Right kidney (tissue), 9 donors: ENCODE measurements around the gene CEP83.
"Not testable (repeated sequence)": the region's sequence is repeated elsewhere in the genome, so short reads cannot be mapped to it uniquely, and the experiment has no call there.

Source experiments
- DNase-seq: peaks from one replicate; pipeline ENCODE4 v3.0.0-alpha.2; 2016
- long read RNA-seq, 8 donors: transcript quantifications; one replicate each; lab custom pipeline, GENCODE V29; 2026

CEP83 gene, protein sequence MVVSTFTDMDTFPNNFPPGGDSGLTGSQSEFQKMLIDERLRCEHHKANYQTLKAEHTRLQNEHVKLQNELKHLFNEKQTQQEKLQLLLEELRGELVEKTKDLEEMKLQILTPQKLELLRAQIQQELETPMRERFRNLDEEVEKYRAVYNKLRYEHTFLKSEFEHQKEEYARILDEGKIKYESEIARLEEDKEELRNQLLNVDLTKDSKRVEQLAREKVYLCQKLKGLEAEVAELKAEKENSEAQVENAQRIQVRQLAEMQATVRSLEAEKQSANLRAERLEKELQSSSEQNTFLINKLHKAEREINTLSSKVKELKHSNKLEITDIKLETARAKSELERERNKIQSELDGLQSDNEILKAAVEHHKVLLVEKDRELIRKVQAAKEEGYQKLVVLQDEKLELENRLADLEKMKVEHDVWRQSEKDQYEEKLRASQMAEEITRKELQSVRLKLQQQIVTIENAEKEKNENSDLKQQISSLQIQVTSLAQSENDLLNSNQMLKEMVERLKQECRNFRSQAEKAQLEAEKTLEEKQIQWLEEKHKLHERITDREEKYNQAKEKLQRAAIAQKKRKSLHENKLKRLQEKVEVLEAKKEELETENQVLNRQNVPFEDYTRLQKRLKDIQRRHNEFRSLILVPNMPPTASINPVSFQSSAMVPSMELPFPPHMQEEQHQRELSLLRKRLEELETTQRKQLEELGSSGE
- long read RNA-seq, donor 1, result 0 reads
- long read RNA-seq, donor 2, result 0 reads
- long read RNA-seq, donor 3, result 0 reads
- long read RNA-seq, donor 4, partial matches to known transcripts, result 0 of 1 reads
- long read RNA-seq, donor 4, other reads (novel, unspliced or antisense), result 0 of 1 reads
- long read RNA-seq, donor 5, result 0 reads
- long read RNA-seq, donor 6, partial matches to known transcripts, result 0 of 1 reads
- long read RNA-seq, donor 6, other reads (novel, unspliced or antisense), result 0 of 1 reads
- long read RNA-seq, donor 7, result 0 reads
- long read RNA-seq, donor 8, partial matches to known transcripts, result 0 of 1 reads
- long read RNA-seq, donor 8, other reads (novel, unspliced or antisense), result 0 of 1 reads

DNA sequence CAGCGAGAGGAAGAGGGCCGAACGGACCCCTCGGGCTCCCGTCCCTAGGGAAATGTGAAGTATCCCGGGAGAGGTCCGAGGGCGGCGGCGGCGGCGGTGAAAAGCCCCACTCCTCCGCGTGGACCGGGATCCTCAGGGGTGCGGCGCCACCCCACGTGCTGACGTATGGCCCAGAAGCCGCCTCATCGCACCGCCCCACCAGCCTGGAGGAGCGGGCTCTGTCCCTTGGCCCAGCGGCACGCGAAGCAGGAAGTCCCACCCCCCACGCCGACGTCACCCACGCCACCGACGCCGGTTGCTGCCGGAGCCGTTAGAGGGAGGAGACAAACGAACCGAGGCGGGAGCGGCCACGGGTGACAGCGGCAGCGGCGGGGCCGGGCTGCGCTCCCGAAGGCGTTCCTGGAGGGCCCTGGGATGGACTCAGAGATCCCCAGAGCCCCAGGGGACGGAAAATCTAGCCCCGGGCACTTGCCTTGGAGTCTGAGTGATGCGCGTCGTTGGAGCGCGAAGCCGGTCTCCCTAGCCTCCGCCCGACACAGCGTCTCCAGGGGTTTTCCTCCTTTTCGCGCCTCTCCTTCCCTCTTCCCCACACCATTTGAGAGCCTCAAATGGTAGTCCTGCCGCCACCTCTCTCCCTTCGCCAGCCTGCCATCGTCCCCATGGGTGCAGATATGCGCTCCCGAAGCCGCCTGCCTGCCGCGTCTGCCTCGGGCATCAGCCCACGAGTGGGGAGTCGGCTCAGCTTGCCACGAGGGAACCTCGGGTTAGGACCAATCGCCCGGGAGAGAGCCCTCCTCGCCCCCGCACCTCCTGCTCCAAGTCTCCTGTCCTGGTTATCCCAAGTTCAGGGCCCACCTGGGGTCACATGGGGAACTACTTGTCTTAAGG, at the start of gene CEP83:
TSS of gene CEP83 (minus strand) at position 140 of the 888 bp plus-strand sequence. CDS start 47,377 bp downstream, outside the sequence.
- DNase-seq, result peak; percentile 98

DNA sequence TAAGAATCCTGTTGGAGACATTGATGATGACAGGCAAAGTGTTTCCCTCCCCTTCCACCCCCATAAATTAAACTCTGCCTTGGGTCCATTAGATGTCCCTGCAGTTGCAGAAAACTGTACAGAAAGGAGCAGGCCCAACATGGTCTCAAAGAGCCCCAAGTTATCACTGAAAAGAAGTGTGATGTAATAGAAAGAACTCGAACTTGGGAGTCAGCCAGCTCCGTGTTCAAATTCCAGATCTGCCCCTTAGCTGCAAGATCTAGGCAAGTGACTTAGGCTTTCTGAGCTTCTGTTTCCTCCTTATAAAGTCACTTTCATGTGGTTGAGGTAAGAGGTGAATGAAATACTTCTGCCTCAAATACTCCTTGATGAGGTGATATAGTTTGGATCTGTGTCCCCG, 49.6 kb upstream of the CEP83 start:
- no peak for DNase-seq

- DNase-seq, result no peak
Observed at GRCh38 chr12:94507455-94507854, 47.8 kb upstream of the CEP83 start.

DNA sequence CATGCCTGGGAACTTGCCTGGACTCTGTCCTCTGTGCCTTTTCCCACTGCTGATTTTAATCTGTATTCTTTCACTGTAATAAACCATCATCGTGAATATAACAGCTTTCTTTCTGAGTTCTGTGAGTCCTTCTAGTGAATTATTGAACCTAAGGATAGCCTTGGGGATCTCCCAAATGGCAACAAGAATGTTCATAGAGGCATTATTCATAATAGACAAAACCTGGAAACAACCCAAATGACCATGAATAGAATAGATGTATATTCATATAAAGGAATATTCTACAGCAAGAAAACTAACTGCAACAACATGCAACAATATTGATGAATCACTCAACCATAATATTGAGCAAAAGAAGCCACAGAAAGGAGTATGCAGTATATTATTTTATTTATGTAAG, 44.7 kb upstream of the CEP83 start:
- no peak for DNase-seq

- DNase-seq, result no peak
Observed at GRCh38 chr12:94503619-94504018, 44.0 kb upstream of the CEP83 start.

DNA sequence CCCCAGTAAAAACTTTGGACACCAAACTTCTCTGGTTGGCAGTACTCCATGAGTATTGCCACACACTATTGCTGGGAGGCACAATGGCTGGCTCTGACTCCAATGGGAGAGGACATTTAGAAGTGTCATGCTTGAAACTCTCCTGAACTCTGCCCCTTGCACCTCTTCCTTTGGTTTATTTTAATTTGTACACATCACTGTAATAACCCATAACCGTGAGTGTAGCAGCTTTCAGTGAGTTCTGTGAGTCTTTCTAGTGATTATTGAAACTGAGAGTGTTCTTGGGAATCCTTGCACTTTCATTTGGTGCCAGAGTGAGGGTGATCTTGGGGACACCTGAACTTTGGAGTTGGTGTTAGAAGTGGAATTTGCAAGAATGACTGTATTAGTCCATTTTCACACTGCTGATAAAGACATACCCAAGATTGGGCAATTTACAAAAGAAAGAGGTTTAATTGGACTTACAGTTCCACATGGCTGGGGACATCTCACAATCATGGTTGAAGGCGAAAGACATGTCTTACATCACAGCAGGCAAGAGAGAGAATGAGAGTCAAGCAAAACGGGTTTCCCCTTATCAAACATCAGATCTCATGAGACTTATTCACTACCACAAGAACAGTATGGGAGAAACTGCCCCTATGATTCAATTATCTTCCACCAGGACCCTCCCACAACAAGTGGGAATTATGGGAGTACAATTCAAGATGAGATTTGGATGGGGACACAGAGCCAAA, 41.3 kb upstream of the CEP83 start:
- DNase-seq, result no peak

DNA sequence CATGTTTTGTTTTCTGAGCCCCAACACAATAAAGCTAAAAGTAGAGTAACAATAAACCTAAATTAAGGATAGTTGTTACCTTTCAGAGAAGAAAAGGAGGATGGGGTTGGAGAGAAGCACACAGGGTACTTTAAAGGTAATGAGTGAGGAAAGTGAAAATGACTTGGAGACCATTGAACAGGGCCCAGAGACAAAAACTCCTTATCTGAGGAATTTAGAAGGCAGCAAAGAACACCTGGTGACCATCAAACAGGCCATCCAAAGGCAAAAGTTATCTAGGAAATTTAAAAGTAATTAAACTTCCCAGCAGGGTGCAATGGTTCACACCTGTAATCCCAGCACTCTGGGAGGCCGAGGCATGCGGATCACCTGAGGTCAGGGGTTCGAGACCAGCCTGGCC, 39.0 kb upstream of the CEP83 start:
- DNase-seq, result no peak

GRCh38 chr12:94498073-94498472, 38.4 kb upstream of the CEP83 start:
- DNase-seq, result no peak

DNA sequence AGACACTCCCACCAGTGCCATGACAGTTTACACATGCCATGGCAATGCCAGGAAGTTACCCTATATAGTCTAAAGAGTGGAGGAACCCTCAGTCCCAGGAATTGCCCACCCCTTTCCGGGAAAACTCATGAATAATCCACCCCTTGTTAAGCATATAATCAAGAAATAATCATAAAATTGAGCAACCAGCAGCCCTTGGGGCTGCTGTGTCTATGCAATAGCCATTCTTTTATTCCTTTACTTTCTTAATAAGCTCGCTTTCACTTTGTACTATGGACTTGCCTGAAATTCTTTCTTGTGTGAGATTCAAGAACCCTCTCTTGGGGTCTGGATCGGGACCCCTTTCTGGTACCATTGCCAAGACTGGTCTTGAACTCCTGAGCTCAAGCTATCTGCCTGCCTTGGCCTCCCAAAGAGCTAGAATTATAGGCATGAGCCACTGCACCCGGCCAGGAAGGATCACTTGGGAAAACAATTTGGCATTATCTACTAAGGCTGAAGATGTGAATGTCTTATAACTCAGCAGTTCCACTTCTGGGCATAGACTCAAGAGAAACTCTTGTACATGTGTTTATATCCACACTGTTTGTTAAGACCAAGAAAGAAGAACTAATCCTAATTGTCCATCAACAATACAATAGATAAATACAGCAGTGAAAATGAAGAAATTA, 35.9 kb upstream of the CEP83 start:
- DNase-seq, result no peak

GRCh38 chr12:94491489-94491888, 31.8 kb upstream of the CEP83 start:
- DNase-seq, result no peak

DNA sequence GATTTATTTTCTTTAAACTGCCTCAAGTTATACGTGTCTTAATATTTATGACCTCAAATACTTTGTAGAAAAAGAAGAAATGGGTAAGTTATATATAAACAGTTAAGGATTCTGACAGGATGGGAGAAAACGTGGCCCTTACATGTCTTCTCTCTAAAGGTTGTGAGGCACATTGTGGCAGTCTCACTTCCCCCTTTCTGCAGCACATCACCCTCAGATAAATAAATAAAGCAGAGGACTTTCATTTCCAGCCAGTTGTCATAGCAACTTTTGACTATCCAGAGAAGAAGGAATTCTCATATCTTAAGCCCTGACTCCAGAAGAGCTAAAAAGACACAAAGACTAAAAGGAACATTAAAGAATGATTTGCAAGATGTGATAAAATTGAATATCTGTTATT, 28.8 kb upstream of the CEP83 start:
- no peak for DNase-seq

- no peak for DNase-seq
Observed at GRCh38 chr12:94481734-94482133, 22.1 kb upstream of the CEP83 start.

DNA sequence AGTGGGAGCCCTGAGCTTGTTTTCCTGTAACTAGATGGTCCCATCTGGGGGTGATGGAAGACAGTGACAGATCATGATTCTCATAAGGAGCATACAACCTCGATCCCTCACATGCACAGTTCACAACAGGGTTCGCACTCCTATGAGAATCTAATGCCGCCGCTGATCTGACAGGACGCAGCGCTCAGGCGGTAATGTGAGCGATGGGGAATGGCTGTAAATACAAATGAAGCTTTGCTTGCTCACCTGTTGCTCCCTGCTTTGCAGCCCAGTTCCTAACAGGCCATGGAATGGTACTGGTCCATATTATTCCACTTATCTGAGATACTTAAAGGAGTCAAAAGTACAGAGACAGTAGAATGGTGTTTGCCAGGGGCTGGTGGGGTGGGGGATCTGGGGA, 9.9 kb upstream of the CEP83 start:
- no peak for DNase-seq

- no peak for DNase-seq
Observed at GRCh38 chr12:94460616-94460959, 921 bp upstream of the CEP83 start.

- DNase-seq, result peak; percentile 89
Observed at GRCh38 chr12:94458877-94459727, 565 bp downstream of the CEP83 start.

DNA sequence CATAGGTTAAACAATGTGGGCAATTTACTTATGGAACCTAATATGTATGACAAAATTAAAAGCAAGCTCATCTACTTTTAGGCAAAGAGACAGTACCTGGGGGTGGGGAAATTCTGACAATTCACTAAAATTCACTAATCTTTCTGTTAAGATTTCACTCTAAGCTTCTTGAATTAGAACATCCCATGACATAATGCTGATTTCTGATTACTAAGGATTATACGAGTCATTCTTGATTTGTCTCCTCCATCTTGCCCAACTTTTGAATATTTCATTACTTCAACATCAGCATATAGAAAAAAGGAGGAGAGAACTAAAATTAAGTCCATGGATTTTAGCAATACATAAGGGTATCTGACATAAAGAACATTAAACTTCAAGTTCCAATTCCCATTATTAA, 2.4 kb downstream of the CEP83 start:
- DNase-seq, result no peak

GRCh38 chr12:94454318-94454717, 5.3 kb downstream of the CEP83 start:
- DNase-seq, result not testable (repeated sequence)

DNA sequence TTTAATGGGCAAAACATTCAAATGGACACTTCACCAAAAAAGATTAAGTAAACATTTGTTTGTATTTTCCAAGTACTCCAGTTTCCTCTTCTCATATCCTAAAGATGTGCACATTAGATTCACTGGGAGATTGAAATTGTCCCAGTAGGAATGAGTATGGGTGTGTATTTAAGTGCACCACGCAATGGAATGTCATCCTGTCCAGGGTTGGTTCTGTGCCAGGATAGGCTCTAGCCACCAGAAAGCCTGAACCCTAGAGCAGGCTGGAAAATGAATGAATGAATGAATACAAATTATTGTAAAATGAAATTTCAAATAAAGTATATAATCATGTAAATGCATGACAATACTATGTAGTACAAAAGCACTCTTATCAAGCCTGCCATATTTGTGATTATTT, 14.0 kb downstream of the CEP83 start:
- DNase-seq, result no peak

DNA sequence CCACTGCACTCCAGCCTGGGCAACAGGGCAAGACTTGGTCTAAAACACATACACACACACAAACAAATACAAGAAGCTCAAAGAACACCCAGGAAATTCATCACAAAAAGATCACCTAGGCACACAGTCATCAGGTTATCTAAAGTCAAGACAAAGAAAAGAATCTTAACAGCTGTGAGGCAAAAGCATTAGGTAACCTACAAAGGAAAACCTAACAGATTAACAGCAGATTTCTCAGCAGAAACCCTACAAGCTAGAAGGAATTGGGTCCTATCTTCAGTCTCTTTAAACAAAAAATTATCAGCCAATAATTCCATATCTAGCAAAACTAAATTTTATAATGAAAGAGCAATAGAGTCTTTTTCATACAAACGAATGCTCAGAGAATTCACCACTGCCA, 22.4 kb downstream of the CEP83 start:
- no peak for DNase-seq

DNA sequence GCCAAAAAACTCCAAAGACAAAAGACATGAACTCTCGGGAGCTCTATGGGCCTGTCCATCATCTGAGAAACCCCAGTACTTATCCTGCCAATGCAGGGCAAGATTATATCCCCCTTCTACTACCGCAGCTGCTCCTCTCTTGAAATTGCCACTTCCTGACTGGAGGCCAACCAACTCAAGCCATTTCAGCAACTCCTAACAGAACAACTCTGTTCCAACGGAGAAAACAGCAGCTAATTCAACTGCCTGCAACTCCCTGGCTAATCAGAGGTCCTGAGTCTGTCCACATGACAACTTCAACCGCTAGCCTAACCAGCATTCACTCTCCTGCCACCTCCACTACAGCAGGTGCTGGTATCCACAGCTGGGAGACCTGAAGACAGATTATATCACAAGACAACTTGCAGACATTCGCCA, 24.1 kb downstream of the CEP83 start:
- DNase-seq, result no peak
